GM10266 (cell line): ENCODE results near the gene PRR5.

Experiments used
- DNase-seq: peaks from one replicate; pipeline ENCODE4 v3.0.0; 2012; ENCODE audit errors: extremely low spot score
- TF ChIP-seq, protein P1 (sequence below): IDR thresholded peaks from 2 replicates; pipeline ENCODE4 v1.5.1; 2012; ENCODE audit warnings: mild to moderate bottlenecking, low read depth; ENCODE audit not compliant: control insufficient read depth, insufficient read depth; ENCODE audit errors: missing control alignments

PRR5 gene

DNA sequence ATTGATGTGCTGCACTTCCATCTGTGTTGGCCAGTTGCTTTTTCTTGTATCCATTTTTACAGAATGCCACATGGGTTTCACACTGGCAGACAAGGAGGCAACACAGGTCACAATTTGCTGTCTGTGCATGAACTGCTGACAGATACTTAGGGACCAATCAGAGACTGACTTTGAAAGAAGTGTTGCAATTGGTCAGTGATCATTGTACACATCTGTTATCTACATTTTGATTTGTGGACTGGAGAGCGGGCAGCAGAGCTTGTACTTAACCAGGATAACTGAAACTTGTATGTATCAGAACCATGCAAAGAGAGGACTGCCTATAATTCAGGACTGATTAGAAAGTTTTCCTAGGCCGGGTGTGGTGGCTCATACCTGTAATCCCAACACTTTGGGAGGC, 21.8 kb downstream of the PRR5 start:
- TF ChIP-seq, protein P1, sequence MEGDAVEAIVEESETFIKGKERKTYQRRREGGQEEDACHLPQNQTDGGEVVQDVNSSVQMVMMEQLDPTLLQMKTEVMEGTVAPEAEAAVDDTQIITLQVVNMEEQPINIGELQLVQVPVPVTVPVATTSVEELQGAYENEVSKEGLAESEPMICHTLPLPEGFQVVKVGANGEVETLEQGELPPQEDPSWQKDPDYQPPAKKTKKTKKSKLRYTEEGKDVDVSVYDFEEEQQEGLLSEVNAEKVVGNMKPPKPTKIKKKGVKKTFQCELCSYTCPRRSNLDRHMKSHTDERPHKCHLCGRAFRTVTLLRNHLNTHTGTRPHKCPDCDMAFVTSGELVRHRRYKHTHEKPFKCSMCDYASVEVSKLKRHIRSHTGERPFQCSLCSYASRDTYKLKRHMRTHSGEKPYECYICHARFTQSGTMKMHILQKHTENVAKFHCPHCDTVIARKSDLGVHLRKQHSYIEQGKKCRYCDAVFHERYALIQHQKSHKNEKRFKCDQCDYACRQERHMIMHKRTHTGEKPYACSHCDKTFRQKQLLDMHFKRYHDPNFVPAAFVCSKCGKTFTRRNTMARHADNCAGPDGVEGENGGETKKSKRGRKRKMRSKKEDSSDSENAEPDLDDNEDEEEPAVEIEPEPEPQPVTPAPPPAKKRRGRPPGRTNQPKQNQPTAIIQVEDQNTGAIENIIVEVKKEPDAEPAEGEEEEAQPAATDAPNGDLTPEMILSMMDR = no peak
- DNase-seq = no peak

GRCh38 chr22:44724416-44724815, 22.4 kb downstream of the PRR5 start:
- TF ChIP-seq, protein P1 = no peak
- DNase-seq = no peak

GRCh38 chr22:44724859-44725258, 22.9 kb downstream of the PRR5 start:
- DNase-seq = no peak
- TF ChIP-seq, protein P1 = no peak

- TF ChIP-seq, protein P1 = no peak
Observed at GRCh38 chr22:44726439-44726838, 24.4 kb downstream of the PRR5 start.

DNA sequence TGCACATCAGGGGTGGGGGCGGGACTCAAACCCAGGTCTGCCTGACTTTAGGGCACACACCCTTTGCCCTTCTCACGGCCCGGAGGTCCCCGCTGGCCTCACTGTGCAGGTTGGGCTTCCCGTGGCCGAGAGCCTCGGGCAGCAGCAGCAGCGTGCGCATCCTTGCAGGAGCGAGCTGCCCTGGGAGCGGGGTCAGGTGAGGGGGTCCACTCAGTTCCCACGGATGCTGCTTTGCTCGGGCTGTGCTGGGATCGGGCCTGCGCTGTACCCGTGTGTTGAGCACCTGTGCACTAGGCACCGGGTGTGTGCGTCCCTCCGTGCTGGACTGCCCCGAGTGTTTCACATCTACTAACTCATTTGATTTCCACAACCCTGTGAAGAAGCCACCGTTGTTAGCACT, 25.1 kb downstream of the PRR5 start:
- TF ChIP-seq, protein P1 = no peak
- DNase-seq = no peak

More at GRCh38 chr22:44726439-44726838, 24.4 kb downstream of the PRR5 start:
- no peak for DNase-seq

- TF ChIP-seq, protein P1 = no peak
- DNase-seq = no peak
Observed at GRCh38 chr22:44727709-44728108, 25.7 kb downstream of the PRR5 start.

GRCh38 chr22:44728761-44729324, 26.8 kb downstream of the PRR5 start:
- no peak for DNase-seq
- TF ChIP-seq, protein P1 = no peak
